K562 (cell line): ENCODE results near the gene PRRT1. TPM values are rescaled to one million over a fixed set of nuclear protein-coding genes. Genes with fewer than 3 reads are reported as not detected.
A peak's percentile ranks its signal among the peaks of the same experiment; 100 is the strongest.

Experiments
- DMBX1 ChIP-seq: fragments of 250-450 bp; sonication (Bioruptor Pico); IDR thresholded peaks from 2 replicates; pipeline ENCODE4 v1.8.0; 2022; ENCODE audit warnings: inconsistent platforms, mild to moderate bottlenecking, moderate library complexity, borderline replicate concordance
- HDAC1 ChIP-seq, 2 experiments: fragments of 450-650 bp; IDR thresholded peaks; 2 replicates each; pipeline ENCODE4 v1.6.1; 2016 to 2017; ENCODE audit warnings: inconsistent platforms in 1 of 2, mild to moderate bottlenecking in 1 of 2, moderate library complexity in 1 of 2
- TEAD1 ChIP-seq, 2 experiments: fragments of 450-650 bp in 1 of 2; sonication (generic) in 1 of 2; formaldehyde crosslinking; IDR thresholded peaks; 2 replicates each; pipeline versions ENCODE4 v1.4.0 to v1.8.0; 2020 to 2022; ENCODE audit warnings: mild to moderate bottlenecking in 2 of 2, missing genetic modification reagents in 1 of 2
- ZBTB7A ChIP-seq: IDR thresholded peaks from 2 replicates; pipeline ENCODE4 v1.6.1; 2011; ENCODE audit warnings: low read depth, mild to moderate bottlenecking, low read length, moderate library complexity, borderline replicate concordance; ENCODE audit not compliant: control insufficient read depth
- ZFX ChIP-seq: sonication (generic); formaldehyde crosslinking; IDR thresholded peaks from 2 replicates; pipeline ENCODE4 v1.8.0; 2022; ENCODE audit warnings: mild to moderate bottlenecking, missing genetic modification reagents, moderate library complexity
- polyA plus RNA-seq, 8 experiments: library from polyadenylated mRNA; depleted of rRNA in 4 of 8; stranded (reverse) in 5 of 8; unstranded in 3 of 8; fragments of >200 nt; fragmentation: Nextera tagmentation in 2 of 8; fragmentation: Illumina TruSeq in 1 of 8; extraction: Ambion mirVana in 2 of 8; extraction: Trizol in 1 of 8; gene quantifications; 2 replicates each; pipeline versions ENCODE4 v1.2.1 to v1.2.3, GENCODE V29; 2011 to 2014; ENCODE audit warnings: inconsistent platforms in 1 of 8, missing spikeins in 1 of 8
- total RNA-seq, 7 experiments: library from RNA; depleted of rRNA in 6 of 7; stranded (reverse); fragments of >200 nt in 6 of 7; fragmentation: Illumina TruSeq in 2 of 7; extraction: Trizol in 2 of 7; gene quantifications; 2 replicates each; pipeline versions ENCODE4 v1.2.1 to v1.2.3, GENCODE V29; 2011 to 2021; ENCODE audit warnings: low replicate concordance in 1 of 7
- TF ChIP-seq, protein P1 (sequence below): fragments of 450-650 bp; formaldehyde crosslinking; IDR thresholded peaks from 2 replicates; pipeline ENCODE4 v1.4.0; 2022; ENCODE audit warnings: missing genetic modification characterization
- TF ChIP-seq, protein P2 (sequence below): fragments of 450-650 bp; formaldehyde crosslinking; conservative IDR thresholded peaks from 2 replicates; pipeline ENCODE4 v1.4.0; 2022; ENCODE audit warnings: mild to moderate bottlenecking, missing genetic modification characterization
- TF ChIP-seq, protein P3 (sequence below): fragments of 450-650 bp; formaldehyde crosslinking; IDR thresholded peaks from 2 replicates; pipeline ENCODE4 v1.4.0; 2022; ENCODE audit warnings: missing genetic modification characterization

Gene PRRT1
- total and polyA plus RNA-seq, 9 of the 15 experiments (the other 6 are each of a cell fraction or from before 2014, with no cell fraction given): 0.14 to 3.5 (median 0.41) TPM

- TF ChIP-seq, protein P1, sequence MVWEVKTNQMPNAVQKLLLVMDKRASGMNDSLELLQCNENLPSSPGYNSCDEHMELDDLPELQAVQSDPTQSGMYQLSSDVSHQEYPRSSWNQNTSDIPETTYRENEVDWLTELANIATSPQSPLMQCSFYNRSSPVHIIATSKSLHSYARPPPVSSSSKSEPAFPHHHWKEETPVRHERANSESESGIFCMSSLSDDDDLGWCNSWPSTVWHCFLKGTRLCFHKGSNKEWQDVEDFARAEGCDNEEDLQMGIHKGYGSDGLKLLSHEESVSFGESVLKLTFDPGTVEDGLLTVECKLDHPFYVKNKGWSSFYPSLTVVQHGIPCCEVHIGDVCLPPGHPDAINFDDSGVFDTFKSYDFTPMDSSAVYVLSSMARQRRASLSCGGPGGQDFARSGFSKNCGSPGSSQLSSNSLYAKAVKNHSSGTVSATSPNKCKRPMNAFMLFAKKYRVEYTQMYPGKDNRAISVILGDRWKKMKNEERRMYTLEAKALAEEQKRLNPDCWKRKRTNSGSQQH (CRISPR knock-in tag): 0 out of 2 replicates have a peak, but pooled peaks have one; percentile 12
- TF ChIP-seq DMBX1 (CRISPR knock-in tag) (peak; percentile 37; the same call in 1 of the 2 replicates), ZFX (peak; percentile 23; the same call in 1 of the 2 replicates), HDAC1 (IDR thresholded peaks at IDR 0.05) (peak in 1 of 2 experiments; percentile 27; a peak in 1 of 4 replicates), TEAD1 (CRISPR knock-in tag; IDR thresholded peaks at IDR 0.05) (no peak), ZBTB7A (peak; percentile 58; the same call in 1 of the 2 replicates)
- TF ChIP-seq, protein P2, sequence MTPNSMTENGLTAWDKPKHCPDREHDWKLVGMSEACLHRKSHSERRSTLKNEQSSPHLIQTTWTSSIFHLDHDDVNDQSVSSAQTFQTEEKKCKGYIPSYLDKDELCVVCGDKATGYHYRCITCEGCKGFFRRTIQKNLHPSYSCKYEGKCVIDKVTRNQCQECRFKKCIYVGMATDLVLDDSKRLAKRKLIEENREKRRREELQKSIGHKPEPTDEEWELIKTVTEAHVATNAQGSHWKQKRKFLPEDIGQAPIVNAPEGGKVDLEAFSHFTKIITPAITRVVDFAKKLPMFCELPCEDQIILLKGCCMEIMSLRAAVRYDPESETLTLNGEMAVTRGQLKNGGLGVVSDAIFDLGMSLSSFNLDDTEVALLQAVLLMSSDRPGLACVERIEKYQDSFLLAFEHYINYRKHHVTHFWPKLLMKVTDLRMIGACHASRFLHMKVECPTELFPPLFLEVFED (CRISPR knock-in tag): 0 out of 2 replicates have a peak, but pooled peaks have one; percentile 28
- TF ChIP-seq, protein P3, sequence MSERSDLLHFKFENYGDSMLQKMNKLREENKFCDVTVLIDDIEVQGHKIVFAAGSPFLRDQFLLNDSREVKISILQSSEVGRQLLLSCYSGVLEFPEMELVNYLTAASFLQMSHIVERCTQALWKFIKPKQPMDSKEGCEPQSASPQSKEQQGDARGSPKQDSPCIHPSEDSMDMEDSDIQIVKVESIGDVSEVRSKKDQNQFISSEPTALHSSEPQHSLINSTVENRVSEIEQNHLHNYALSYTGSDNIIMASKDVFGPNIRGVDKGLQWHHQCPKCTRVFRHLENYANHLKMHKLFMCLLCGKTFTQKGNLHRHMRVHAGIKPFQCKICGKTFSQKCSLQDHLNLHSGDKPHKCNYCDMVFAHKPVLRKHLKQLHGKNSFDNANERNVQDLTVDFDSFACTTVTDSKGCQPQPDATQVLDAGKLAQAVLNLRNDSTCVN (CRISPR knock-in tag): 0 out of 2 replicates have a peak, but pooled peaks have one; percentile 38
Measured at GRCh38 chr6:32191696-32192607, 40.2 kb upstream of the PRRT1 start (continued).
